ENCODE data around the gene CNOT6L.

DNA sequence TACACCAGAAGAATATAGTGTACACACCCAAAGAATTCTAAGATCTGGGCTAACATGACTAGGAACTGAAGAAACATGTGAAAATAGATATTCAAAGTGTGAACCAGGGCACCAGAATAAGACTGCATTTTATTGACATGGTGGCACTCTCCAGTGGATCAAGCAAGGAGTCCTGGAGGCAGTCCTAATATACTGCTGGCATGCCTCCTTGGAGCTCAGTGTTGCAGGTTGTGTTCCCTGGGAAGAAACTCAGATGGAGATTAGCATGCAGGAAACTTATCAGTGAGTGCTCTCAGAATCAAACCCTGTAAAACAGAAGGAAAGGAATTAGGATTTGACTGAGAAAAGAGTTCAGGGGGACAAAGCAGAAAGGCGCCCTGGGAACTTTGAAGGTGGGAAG is 108.5 kb downstream of the CNOT6L start:
- TF ChIP-seq POLR2AphosphoS5 (IDR thresholded peaks at IDR 0.05) (no peak), CTCF (IDR thresholded peaks at IDR 0.05 in 8 of 11, conservative IDR thresholded peaks at IDR 0.05 in 3 of 11) (no peak)

All from spleen (tissue), 7 donors.